H1 (cell line): ENCODE measurements around the gene GPR37. TPM values are rescaled to one million over a fixed set of nuclear protein-coding genes. Genes with fewer than 3 reads are reported as not detected.

Experiments
- CTCF ChIA-PET: fragments of 300-600 bp; sonication (Branson Sonifier 250); formaldehyde crosslinking; loops from one replicate; lab custom pipeline; 2021; ENCODE audit not compliant: partially characterized antibody; lab: Charles Lee
- POLR2A ChIA-PET: fragments of 300-600 bp; sonication (Branson Sonifier 250); formaldehyde crosslinking; loops from one replicate; lab custom pipeline; 2021; ENCODE audit warnings: inconsistent platforms; ENCODE audit not compliant: partially characterized antibody; lab: Charles Lee
- DNase-seq, 2 experiments: peaks; one replicate each; pipeline versions ENCODE4 v3.0.0 to v3.0.0-alpha.2; 2010 to 2022; ENCODE audit warnings: low spot score in 2 of 2, low read depth in 1 of 2, mixed read lengths in 1 of 2
- FAIRE-seq: peaks from 2 replicates; lab custom pipeline; 2011; peaks lifted over from hg19 to GRCh38; lab: Jason Lieb, UNC
- H2AFZ ChIP-seq: 2 replicates; pipeline ENCODE4 v1.8.1; 2012; ENCODE audit warnings: low read length, inconsistent platforms
- H2AK5ac ChIP-seq: 2 replicates; pipeline ENCODE4 v1.6.1; 2013; ENCODE audit warnings: low read depth, low read length
- H2BK120ac ChIP-seq: replicated peaks from 2 replicates; pipeline ENCODE3; 2013; ENCODE audit warnings: low read depth, low read length, inconsistent platforms
- H2BK12ac ChIP-seq: 2 replicates; pipeline ENCODE4 v1.6.1; 2013; ENCODE audit warnings: low read depth, low read length
- H2BK15ac ChIP-seq: 2 replicates; pipeline ENCODE4 v1.6.1; 2013; ENCODE audit warnings: low read length
- H2BK20ac ChIP-seq: 2 replicates; pipeline ENCODE4 v1.6.1; 2013; ENCODE audit warnings: low read length
- H2BK5ac ChIP-seq: 2 replicates; pipeline ENCODE4 v1.6.1; 2013; ENCODE audit warnings: low read depth, low read length
- H3K14ac ChIP-seq: 2 replicates; pipeline ENCODE4 v1.6.1; 2013; ENCODE audit warnings: inconsistent platforms; ENCODE audit not compliant: insufficient read length
- H3K18ac ChIP-seq: 2 replicates; pipeline ENCODE4 v1.6.1; 2013; ENCODE audit warnings: low read length; ENCODE audit errors: extremely low read depth
- H3K23ac ChIP-seq: 2 replicates; pipeline ENCODE4 v1.6.1; 2013; ENCODE audit warnings: inconsistent platforms; ENCODE audit not compliant: insufficient read length
- H3K23me2 ChIP-seq: 2 replicates; pipeline ENCODE4 v1.6.1; 2013; ENCODE audit warnings: low read depth, low read length
- H3K27ac ChIP-seq: 2 replicates; pipeline ENCODE4 v1.6.1; 2011; ENCODE audit warnings: low read depth, low read length, inconsistent platforms
- H3K27me3 ChIP-seq, 4 experiments: replicated peaks in 1 of 4; 1 replicate in 1 of 4; 2 replicates in 3 of 4; pipeline versions ENCODE4 v1.6.1 to v1.8.1; 2011 to 2013; ENCODE audit warnings: low read length in 3 of 4, mild to moderate bottlenecking in 3 of 4, inconsistent platforms in 2 of 4, mixed read lengths in 2 of 4, moderate library complexity in 1 of 4; ENCODE audit not compliant: control insufficient read depth in 3 of 4, insufficient read depth in 3 of 4; ENCODE audit errors: extremely low read depth in 1 of 4
- H3K36me3 ChIP-seq, 4 experiments: 2 replicates each; pipeline versions ENCODE4 v1.6.1 to v1.8.1; 2011 to 2013; ENCODE audit warnings: mild to moderate bottlenecking in 4 of 4, low read length in 3 of 4, moderate library complexity in 2 of 4, control low read depth in 1 of 4, inconsistent platforms in 1 of 4; ENCODE audit not compliant: insufficient read depth in 4 of 4, control insufficient read depth in 2 of 4
- H3K4ac ChIP-seq: replicated peaks from 2 replicates; pipeline ENCODE3; 2013; ENCODE audit warnings: low read length, low read depth, mixed read lengths, inconsistent platforms; ENCODE audit not compliant: insufficient read length
- H3K4me1 ChIP-seq, 4 experiments: replicated peaks in 1 of 4; 1 replicate in 1 of 4; 2 replicates in 3 of 4; pipeline versions ENCODE4 v1.6.1 to v1.8.1; 2011 to 2013; ENCODE audit warnings: low read length in 3 of 4, inconsistent platforms in 2 of 4, mixed read lengths in 1 of 4; ENCODE audit not compliant: insufficient read depth in 4 of 4, control insufficient read depth in 3 of 4
- H3K4me2 ChIP-seq, 2 experiments: 2 replicates each; pipeline versions ENCODE4 v1.6.1 to v1.8.1; 2011 to 2013; ENCODE audit warnings: low read depth in 2 of 2, low read length in 2 of 2, control low read depth in 1 of 2, inconsistent platforms in 1 of 2, mild to moderate bottlenecking in 1 of 2; ENCODE audit not compliant: insufficient read depth in 1 of 2
- H3K4me3 ChIP-seq, 4 experiments: fragments of 200-600, 300-600 bp in 1 of 4; sonication (generic), shearing (Covaris generic), sonication (Bioruptor Twin) in 1 of 4; 2 replicates each; pipeline versions ENCODE4 v1.5.1 to v1.8.1; 2011 to 2016; ENCODE audit warnings: low read length in 4 of 4, low read depth in 3 of 4, control low read depth in 2 of 4, inconsistent platforms in 2 of 4, mild to moderate bottlenecking in 2 of 4, mixed read lengths in 1 of 4, moderate library complexity in 1 of 4; ENCODE audit not compliant: insufficient read depth in 2 of 4; ENCODE audit errors: extremely low read depth in 1 of 4
- H3K56ac ChIP-seq: replicated peaks from 2 replicates; pipeline ENCODE3; 2013; ENCODE audit warnings: low read depth, mild to moderate bottlenecking, mixed read lengths, low read length, inconsistent platforms; ENCODE audit not compliant: insufficient read length
- H3K79me1 ChIP-seq: 2 replicates; pipeline ENCODE4 v1.6.1; 2013; ENCODE audit warnings: low read depth, low read length, control low read depth
- H3K79me2 ChIP-seq, 2 experiments: 2 replicates each; pipeline versions ENCODE4 v1.6.1 to v1.8.1; 2012 to 2013; ENCODE audit warnings: low read length in 2 of 2, mild to moderate bottlenecking in 2 of 2, inconsistent platforms in 1 of 2; ENCODE audit not compliant: insufficient read depth in 2 of 2, control insufficient read depth in 1 of 2
- H3K9ac ChIP-seq, 4 experiments: replicated peaks in 1 of 4; 1 replicate in 1 of 4; 2 replicates in 3 of 4; pipeline versions ENCODE4 v1.6.1 to v1.8.1; 2011 to 2013; ENCODE audit warnings: low read depth in 3 of 4, low read length in 3 of 4, control low read depth in 2 of 4, mild to moderate bottlenecking in 2 of 4, moderate library complexity in 2 of 4, inconsistent platforms in 1 of 4; ENCODE audit errors: extremely low read depth in 1 of 4
- H3K9me3 ChIP-seq, 2 experiments: 2 replicates each; pipeline versions ENCODE4 v1.6.1 to v1.8.1; 2012 to 2013; ENCODE audit warnings: mild to moderate bottlenecking in 2 of 2, moderate library complexity in 2 of 2, control low read depth in 1 of 2, inconsistent platforms in 1 of 2, low read depth in 1 of 2, low read length in 1 of 2, mixed read lengths in 1 of 2; ENCODE audit not compliant: insufficient read depth in 2 of 2
- H4K20me1 ChIP-seq, 2 experiments: replicated peaks in 1 of 2; 2 replicates each; pipeline versions ENCODE3 to v1.8.1; 2011 to 2013; ENCODE audit warnings: inconsistent platforms in 2 of 2, low read length in 2 of 2, mild to moderate bottlenecking in 1 of 2; ENCODE audit not compliant: insufficient read depth in 2 of 2, control insufficient read depth in 1 of 2
- H4K5ac ChIP-seq: 2 replicates; pipeline ENCODE4 v1.6.1; 2013; ENCODE audit warnings: low read length, low read depth, mixed read lengths, inconsistent platforms; ENCODE audit not compliant: insufficient read length
- H4K8ac ChIP-seq: 2 replicates; pipeline ENCODE4 v1.8.0; 2013; ENCODE audit warnings: mild to moderate bottlenecking, moderate library complexity, low read length, inconsistent platforms; ENCODE audit not compliant: insufficient read depth; ENCODE audit errors: extremely low read depth
- H4K91ac ChIP-seq: replicated peaks from 2 replicates; pipeline ENCODE3; 2013; ENCODE audit warnings: low read length, mixed read lengths, inconsistent platforms; ENCODE audit not compliant: insufficient read length
- BACH1 ChIP-seq: IDR thresholded peaks from 2 replicates; pipeline ENCODE4 v1.6.1; 2012; ENCODE audit warnings: low read length, improper control_type of control experiment
- CHD2 ChIP-seq: IDR thresholded peaks from 2 replicates; pipeline ENCODE4 v1.6.1; 2012; ENCODE audit warnings: low read length, improper control_type of control experiment
- EGR1 ChIP-seq: IDR thresholded peaks from 2 replicates; pipeline ENCODE4 v1.6.1; 2011; ENCODE audit warnings: low read depth, low read length, borderline replicate concordance
- GABPA ChIP-seq: IDR thresholded peaks from 2 replicates; pipeline ENCODE4 v1.6.1; 2011; ENCODE audit warnings: mild to moderate bottlenecking, low read length, moderate library complexity, borderline replicate concordance; ENCODE audit not compliant: insufficient read depth
- MAFK ChIP-seq: IDR thresholded peaks from 2 replicates; pipeline ENCODE4 v1.6.1; 2012; ENCODE audit warnings: low read depth, mild to moderate bottlenecking, improper control_type of control experiment, low read length
- NANOG ChIP-seq: IDR thresholded peaks from 2 replicates; pipeline ENCODE4 v1.6.1; 2011; ENCODE audit warnings: low read length, low read depth, mild to moderate bottlenecking, inconsistent platforms; ENCODE audit not compliant: insufficient read depth, poor library complexity, severe bottlenecking
- RFX5 ChIP-seq: IDR thresholded peaks from 2 replicates; pipeline ENCODE4 v1.6.1; 2011; ENCODE audit warnings: low read depth, low read length, improper control_type of control experiment, borderline replicate concordance
- SIN3A ChIP-seq, 2 experiments: IDR thresholded peaks in 1 of 2; conservative IDR thresholded peaks in 1 of 2; 2 replicates each; pipeline ENCODE4 v1.6.1; 2011 to 2012; ENCODE audit warnings: low read length in 2 of 2, improper control_type of control experiment in 1 of 2, low read depth in 1 of 2, mild to moderate bottlenecking in 1 of 2
- SIRT6 ChIP-seq: IDR thresholded peaks from one replicate; pipeline ENCODE4 v1.7.1; 2012; ENCODE audit warnings: low read length, inconsistent platforms
- SP1 ChIP-seq: IDR thresholded peaks from 2 replicates; pipeline ENCODE4 v1.6.1; 2011; ENCODE audit warnings: low read depth, low read length
- SP2 ChIP-seq: IDR thresholded peaks from 2 replicates; pipeline ENCODE4 v1.6.1; 2012; ENCODE audit warnings: mild to moderate bottlenecking, low read length, inconsistent platforms
- SRF ChIP-seq: IDR thresholded peaks from 2 replicates; pipeline ENCODE4 v1.6.1; 2011; ENCODE audit warnings: mild to moderate bottlenecking, low read depth, low read length, moderate library complexity
- WGBS, 2 experiments: shearing (Covaris generic) in 1 of 2; methylation state at CpG; one replicate each; pipeline versions ENCODE4 v1.1.6 to v1.1.7; 2013 to 2015; ENCODE audit warnings: low lambda C conversion rate in 2 of 2, mixed read lengths in 2 of 2, inconsistent platforms in 1 of 2, low coverage in 1 of 2, missing lambda C conversion rate in 1 of 2; ENCODE audit not compliant: insufficient replicate concordance in 2 of 2, insufficient coverage in 1 of 2, insufficient read length in 1 of 2; ENCODE audit errors: extremely low coverage in 1 of 2, missing lambda C conversion rate in 1 of 2; 5-methylcytosine and 5-hydroxymethylcytosine counted together
- polyA plus RNA-seq, 7 experiments: library from polyadenylated mRNA; depleted of rRNA in 3 of 7; stranded (reverse) in 5 of 7; unstranded in 2 of 7; fragments of >200 nt in 5 of 7; fragments of 200-250 nt in 2 of 7; gene quantifications; 1 replicate in 5 of 7; 2 replicates in 1 of 7; 4 replicates in 1 of 7; pipeline versions ENCODE4 v1.2.1 to v1.2.3, GENCODE V29; 2011 to 2013; ENCODE audit warnings: missing spikeins in 2 of 7, mixed read lengths in 2 of 7
- total RNA-seq: library from RNA; stranded (reverse); fragmentation: NEBNext Ultra II Directional; extraction: Animal tissue kit (Norgen Biotek cat#: 25700); gene quantifications from 2 replicates; pipeline ENCODE4 v1.2.1, GENCODE V29; 2021
- TF ChIP-seq, protein P1 (sequence below): IDR thresholded peaks from 2 replicates; pipeline ENCODE4 v1.6.1; 2012; ENCODE audit warnings: inconsistent platforms

The GPR37 gene
- total and polyA plus RNA-seq, 2 of the 8 experiments (the other 6 are each of a cell fraction or from before 2014, with no cell fraction given) = 1.5 to 17.4 TPM

DNA sequence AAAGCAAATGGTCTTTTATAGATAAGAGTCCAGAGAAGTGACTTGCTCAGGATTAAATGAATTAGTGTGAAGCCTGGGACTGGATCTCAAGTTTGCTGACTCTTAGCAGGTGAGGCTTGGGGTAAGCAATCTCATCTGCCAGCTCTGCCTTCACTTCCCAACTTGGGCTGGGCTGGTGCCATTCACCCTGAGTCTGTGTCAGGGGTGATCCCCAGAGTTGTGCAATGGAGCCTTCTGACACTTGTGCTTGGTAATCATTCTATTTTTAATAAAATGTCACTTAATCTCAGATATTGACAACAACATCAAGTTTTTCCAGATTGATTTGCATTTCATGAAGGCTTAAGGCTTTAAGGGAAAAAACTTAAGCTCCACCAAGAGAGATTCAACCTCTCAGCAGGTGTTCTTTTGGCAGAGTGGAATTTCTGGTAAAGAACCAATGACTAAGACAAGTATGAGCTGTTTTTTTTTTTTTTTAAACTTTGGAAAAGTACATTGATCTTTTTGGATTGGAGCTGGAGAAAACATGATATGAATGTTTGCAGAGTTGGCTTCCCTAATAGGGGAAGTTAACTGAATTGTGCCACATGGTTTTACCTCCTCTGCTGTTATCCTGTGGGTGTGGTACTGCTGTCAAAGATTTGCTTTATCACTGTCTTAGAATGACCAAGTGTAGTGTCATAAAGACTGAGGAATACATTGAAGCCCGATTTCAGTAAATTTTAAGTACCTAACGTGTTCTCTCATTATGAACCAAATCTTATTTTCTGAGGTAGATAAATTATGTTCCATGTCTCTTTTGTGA, 48.6 kb upstream of the GPR37 start:
- Histone ChIP-seq H3K4ac (no peak overlapping the region), H4K8ac (no peak overlapping the region), H3K36me3 (no peaks in the 10 kb centered on the region), H4K91ac (no peak overlapping the region), H3K27me3 (no peaks in the 10 kb centered on the region), H3K4me2 (no peak overlapping the region), H3K27ac (no peak overlapping the region), H3K18ac (no peak overlapping the region; the same call in 1 of the 2 replicates), H2BK5ac (no peak overlapping the region), H3K4me3 (no peak overlapping the region), H3K56ac (no peak overlapping the region), H3K9me3 (no peaks in the 10 kb centered on the region), H4K20me1 (no peaks in the 10 kb centered on the region), H3K79me1 (no peaks in the 10 kb centered on the region), H3K23ac (no peak overlapping the region), H2BK15ac (no peak overlapping the region), H2BK120ac (no peak overlapping the region), H4K5ac (no peak overlapping the region), H3K9ac (no peak overlapping the region), H3K4me1 (peaks cover 0 to 13% (median 2%) of the 10 kb centered on the region in 4 experiments; a peak in 2 of 7 replicates), H3K79me2 (no peaks in the 10 kb centered on the region), H2AK5ac (no peak overlapping the region), H2BK20ac (no peak overlapping the region), H3K23me2 (no peaks in the 10 kb centered on the region), H3K14ac (no peak overlapping the region), H2BK12ac (no peak overlapping the region; the same call in 1 of the 2 replicates), H2AFZ (no peak overlapping the region)
- WGBS, 2 experiments = 75% methylated on average over 2 of the region's 2 CpGs; no CpG with 5 or more reads in 1 of the 2 experiments
- no peak for FAIRE-seq
- DNase-seq = no peak
- POLR2A ChIA-PET = no interaction called here
- CTCF ChIA-PET = interaction anchor here (1.0 to 1.4 kb wide), 2 partner anchors 22 to 29 kb away, joined by 3 to 4 read pairs; no protein-coding TSS in a partner anchor
- TF ChIP-seq GABPA (no peak), SP2 (no peak), SRF (no peak), MAFK (no peak), SP1 (no peak), CHD2 (no peak), SIRT6 (no peak), RFX5 (no peak), EGR1 (no peak), NANOG (no peak), BACH1 (no peak), SIN3A (conservative IDR thresholded peaks at IDR 0.05 in 1 of 2, IDR thresholded peaks at IDR 0.05 in 1 of 2; ENCODE audit: low read depth in 1 of 2, low read length in 2 of 2) (no peak)
- TF ChIP-seq, protein P1, sequence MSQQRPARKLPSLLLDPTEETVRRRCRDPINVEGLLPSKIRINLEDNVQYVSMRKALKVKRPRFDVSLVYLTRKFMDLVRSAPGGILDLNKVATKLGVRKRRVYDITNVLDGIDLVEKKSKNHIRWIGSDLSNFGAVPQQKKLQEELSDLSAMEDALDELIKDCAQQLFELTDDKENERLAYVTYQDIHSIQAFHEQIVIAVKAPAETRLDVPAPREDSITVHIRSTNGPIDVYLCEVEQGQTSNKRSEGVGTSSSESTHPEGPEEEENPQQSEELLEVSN = no peak
